GM12891 (cell line): ENCODE measurements around the gene ALX1.

Experiments
- POLR2A ChIP-seq: IDR thresholded peaks from 2 replicates; pipeline ENCODE4 v1.6.1; 2011; ENCODE audit warnings: low read depth, low read length, control low read depth
- POLR2AphosphoS5 ChIP-seq: IDR thresholded peaks from 2 replicates; pipeline ENCODE4 v1.6.1; 2011; ENCODE audit warnings: low read depth, low read length, control low read depth
- POU2F2 ChIP-seq: IDR thresholded peaks from 2 replicates; pipeline ENCODE4 v1.6.1; 2011; ENCODE audit warnings: low read depth, mild to moderate bottlenecking, control low read depth, low read length, moderate library complexity

DNA sequence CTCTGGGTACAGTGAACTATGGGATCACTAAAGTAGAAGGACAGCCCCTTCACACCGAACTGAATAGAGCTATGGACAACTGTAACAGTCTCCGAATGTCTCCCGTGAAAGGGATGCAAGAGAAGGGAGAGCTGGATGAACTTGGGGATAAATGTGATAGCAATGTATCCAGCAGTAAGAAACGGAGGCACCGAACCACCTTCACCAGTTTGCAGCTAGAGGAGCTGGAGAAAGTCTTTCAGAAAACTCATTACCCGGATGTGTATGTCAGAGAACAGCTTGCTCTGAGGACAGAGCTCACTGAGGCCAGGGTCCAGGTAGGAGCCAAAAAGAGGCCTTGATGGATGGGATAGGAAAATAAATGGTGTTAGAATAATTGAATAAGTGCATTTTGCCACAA is 3.5 kb downstream of the ALX1 start:
- TF ChIP-seq POLR2A: no peak
- no peak for TF ChIP-seq POLR2AphosphoS5
- no peak for TF ChIP-seq POU2F2
